NCI-H187 (cell line): ENCODE data around the gene ASPN.

Experiments
- DNase-seq, 2 experiments: peaks; one replicate each; lab custom pipeline; 2025; lab: John Stamatoyannopoulos, UW

Gene ASPN

GRCh38 chr9:92468206-92468605 lies 14.1 kb downstream of the ASPN start:
- DNase-seq = no peak

DNA sequence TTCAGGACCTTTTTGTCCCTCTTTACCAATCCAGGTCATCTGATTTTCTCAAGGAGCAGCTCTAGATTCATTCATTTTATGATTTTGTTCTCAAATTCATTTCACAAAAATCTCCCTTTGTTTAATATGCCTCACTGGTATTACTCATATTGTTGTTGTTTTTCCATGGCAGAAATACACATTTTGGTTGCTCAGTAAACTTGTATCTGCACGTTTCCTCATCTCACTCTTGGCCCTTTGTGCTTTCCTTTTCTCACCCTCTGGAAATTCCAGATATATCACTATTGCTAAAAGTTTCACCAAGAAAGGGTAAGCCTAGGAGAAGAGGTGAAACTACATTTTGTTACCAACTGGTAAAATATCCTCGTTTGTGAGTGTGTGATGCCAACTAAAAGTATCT lies 14.8 kb downstream of the ASPN start:
- DNase-seq = no peak

- DNase-seq = no peak
Measured at GRCh38 chr9:92467041-92467440, 15.3 kb downstream of the ASPN start.

DNA sequence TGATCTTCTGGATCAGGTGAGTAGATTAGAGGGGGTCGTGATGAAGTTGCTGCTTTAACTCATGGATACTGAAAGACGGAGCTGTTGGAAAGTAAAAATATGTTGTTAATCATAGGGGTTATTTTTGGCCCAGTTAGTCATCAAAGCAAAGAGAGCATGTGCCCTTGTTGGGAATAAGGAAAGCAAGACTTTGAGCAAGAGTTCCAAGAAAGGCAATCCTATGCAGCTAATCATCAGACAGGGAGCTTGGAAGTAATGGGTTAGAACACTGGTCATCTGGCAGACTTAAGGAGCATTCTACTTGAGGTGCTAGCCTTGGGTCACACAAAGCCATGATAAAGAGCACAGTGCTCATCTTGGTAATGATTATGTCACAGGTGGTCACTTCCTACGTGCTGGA lies 18.3 kb downstream of the ASPN start:
- DNase-seq = no peak

- DNase-seq = no peak
Measured at GRCh38 chr9:92463387-92463786, 18.9 kb downstream of the ASPN start.

DNA sequence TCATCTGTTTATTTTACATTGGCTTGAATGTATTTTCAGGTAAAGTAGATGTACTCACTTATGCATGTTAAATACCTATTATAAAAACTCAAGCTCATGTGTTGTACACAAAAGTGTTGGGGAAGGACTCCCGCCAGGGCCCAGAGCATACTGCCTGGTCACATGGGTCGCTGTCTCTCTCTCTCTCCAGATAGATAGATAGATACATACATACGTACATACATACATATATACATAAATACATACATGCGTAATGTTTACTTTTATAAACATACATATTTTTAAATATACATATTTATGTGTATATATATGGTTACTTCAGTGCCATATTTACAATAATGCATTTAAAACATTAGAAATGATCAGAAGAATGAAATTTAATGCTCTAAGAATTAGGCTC lies 24.7 kb downstream of the ASPN start:
- DNase-seq = no peak

DNA sequence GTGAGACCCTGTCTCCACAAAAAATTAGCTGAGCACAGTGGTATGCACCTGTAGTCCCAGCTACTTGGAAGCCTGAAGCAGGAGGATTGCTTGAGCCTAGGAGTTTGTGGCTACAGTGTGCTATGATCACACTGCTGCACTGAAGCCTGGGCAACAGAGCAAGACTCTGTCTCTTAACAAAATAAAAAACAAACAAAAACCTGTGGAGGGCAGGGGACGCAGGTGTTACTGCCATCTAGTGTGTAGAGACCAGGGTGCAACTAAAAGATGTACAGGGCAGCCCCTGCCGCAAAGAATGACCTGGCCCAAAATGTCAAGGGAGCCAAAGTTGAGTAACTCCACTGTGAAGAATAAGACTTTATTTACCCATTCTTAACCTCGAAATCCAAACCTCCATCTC lies 27.1 kb downstream of the ASPN start:
- no peak for DNase-seq

GRCh38 chr9:92446536-92446935 lies 35.8 kb downstream of the ASPN start:
- DNase-seq = no peak

GRCh38 chr9:92444841-92445240 lies 37.5 kb downstream of the ASPN start:
- no peak for DNase-seq

DNA sequence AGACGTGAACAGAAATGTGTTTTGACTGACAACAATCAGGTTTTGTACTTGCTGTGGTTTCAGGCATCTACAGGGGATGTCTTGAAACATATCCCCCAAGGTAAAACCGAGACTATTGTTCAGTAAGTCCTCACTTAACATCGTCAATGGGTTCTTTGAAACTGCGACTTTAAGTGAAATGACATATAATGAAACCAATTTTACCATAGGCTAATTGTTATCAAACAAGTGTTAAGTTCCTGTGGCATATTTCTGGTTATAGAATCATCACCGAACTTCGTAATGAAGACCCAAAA lies 41.6 kb downstream of the ASPN start:
- no peak for DNase-seq

DNA sequence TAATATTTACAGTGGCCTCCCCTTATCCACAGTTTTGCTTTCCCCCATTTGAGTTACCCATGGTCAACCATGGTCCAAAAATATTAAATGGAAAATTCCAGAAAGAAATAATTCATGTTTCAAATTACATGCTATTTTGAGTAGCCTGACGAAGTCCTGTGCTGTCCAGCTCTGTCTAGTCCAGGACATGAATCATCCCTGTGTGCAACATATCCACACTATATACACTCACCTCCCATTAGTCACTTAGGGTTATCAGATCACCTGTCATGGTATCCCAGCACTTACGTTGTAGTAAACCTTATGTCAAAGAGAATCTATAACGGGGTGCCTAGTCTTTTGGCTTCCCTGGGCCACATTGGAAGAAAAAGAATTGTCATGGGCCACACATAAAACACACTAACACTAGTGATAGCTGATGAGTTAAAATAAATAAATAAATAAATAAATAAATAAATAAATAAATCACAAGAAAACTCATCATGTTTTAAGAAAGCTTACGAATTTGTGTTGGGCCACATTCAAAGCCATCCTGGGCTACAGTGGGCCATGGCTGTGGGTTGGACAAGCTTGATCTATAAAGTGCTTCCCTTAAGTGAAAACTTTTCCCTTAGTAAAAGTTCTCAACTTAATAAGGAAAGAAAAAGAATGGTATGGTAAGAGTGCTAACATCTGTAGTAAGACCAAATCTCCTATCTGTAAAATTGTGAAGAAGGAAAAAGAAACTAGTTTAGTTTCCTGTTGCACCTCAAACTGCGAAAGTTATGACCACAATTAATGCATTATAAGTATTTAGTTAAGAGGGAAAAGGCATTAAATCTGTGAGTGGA lies 42.2 kb downstream of the ASPN start:
- DNase-seq = no peak

DNA sequence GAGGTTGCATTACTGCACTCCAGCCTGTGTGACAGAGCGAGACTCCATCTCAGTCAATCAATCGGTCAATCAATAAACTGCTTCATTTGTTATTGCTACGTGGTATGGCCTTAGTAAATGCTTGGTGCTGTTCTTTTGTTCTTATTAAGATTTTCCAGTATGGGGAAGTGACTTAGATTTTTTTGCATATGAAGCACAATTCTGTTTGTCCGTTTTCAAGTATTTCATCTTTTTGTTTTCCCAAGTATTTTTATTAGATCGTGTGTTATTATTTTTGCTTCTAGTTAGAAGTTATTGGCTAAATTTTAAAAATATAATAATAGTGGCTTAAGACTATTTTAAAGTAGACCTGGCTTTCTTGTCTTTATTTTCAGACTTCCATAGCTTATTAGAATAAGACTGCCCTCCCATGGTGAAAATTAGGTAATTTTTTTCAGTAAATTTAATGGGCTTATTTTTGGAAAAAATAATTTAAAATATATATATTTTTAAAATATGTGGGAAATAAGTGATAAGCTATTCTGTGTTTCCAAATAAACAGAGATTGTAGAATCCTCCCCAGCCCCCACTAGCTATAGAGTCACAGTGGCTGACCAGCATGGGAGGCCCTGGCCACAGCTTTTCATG lies 43.3 kb downstream of the ASPN start:
- DNase-seq = no peak

DNA sequence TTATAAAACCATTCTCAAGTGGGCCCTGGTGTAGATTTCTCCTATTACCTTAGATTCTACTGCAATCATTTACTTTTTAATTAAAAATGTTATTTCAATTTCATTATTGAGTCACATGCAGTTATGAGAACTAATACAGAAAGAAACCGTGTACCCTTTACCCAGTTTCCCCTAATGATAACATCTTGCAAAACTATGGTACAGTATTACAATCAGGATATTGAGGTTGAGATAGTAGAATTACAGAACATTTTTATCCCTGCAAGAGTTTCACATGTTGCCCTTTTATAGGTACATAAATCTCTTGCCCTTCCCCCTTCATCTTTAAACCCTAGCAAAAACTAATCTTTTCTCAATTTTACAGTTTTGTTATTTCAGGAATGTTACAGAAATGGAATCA lies 47.0 kb downstream of the ASPN start:
- no peak for DNase-seq

- no peak for DNase-seq
Measured at GRCh38 chr9:92432972-92433548, 49.2 kb downstream of the ASPN start.

GRCh38 chr9:92432350-92432749 lies 50.0 kb downstream of the ASPN start:
- no peak for DNase-seq

DNA sequence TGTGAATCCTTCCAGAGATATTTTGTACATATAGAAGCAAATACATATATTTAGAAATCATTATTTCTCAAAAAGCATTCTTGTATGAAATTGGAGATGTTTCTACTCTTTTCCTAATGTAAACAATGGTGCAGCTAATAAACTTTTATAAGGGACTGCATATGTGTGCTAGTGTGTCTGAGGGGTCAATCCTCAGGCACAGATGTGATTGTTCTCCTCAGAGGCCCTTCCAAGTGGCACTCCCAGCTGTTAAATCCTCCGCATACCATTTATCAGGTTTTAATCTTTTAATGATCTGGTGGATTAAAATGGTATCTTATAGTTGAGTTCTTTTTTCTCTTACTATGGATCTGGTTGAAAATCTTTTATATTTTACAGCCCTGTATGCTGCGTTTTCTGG lies 52.5 kb downstream of the ASPN start:
- DNase-seq = no peak

GRCh38 chr9:92426501-92427145 lies 55.7 kb downstream of the ASPN start:
- no peak for DNase-seq

- no peak for DNase-seq
Measured at GRCh38 chr9:92425474-92425873, 56.8 kb downstream of the ASPN start.

- no peak for DNase-seq
Measured at GRCh38 chr9:92424340-92424739, 58.0 kb downstream of the ASPN start, which contains the start of gene OMD. OMD (minus strand) TSS chr9:92424471; CDS start chr9:92417558, 6,913 bp downstream.

DNA sequence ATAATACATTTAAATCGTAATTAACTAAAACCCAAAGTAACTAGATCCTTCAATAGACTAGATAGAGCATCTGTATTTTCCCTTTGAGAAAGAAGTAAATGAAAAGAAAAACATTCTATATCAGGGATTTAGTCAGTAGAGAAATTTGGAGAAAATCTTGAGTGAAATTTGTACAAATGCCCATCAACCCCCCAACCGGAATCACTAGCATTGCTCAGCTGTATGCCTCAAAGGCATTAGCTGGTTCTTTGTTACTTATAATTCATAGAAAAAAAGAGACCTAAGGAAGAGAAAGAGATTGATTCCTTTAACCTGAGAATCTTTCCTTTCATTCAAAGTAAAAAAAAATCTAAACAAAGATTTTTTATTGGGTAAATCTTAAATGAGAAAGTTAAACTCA lies 58.7 kb downstream of the ASPN start:
- DNase-seq = no peak

DNA sequence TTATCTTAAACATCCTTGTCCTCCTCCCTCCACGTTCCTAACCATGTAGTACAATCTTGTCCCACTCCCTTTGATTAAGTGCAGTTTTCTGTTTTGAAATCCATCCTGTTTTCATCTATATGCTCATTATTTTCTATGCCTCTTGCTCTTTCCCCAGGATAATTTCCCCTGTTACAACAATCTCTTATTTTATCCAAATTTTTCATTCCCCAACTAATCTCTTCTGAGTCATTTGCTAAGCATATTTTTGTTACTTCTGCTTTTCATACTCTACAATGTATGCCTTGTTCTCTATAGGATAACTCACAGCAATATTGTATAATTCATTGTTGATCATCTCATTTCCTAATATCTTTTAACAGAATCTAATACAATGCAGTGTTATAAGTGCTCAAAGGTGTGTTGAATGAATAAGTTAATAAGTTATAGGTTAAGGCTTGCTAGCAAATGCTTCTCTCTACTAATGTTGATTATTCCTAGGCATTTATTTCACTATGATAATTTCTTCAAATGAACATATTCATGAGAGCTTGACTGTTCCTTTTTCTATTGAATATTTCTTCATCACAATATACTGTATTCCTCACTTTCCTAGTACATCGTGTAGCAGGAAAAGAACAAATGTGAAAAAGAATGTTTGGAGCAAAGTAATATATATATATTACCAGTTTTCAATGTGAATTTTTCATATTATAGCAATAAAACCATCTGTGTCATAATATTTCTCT lies 59.5 kb downstream of the ASPN start:
- DNase-seq = no peak

GRCh38 chr9:92414566-92414965 lies 67.7 kb downstream of the ASPN start:
- no peak for DNase-seq
